ENCODE data around the gene SDK1. TPM values are rescaled to one million over a fixed set of nuclear protein-coding genes. Genes with fewer than 3 reads are reported as not detected.

Gene SDK1
- total RNA-seq, 1 donor from 2014 or later: 1.3 TPM

GRCh38 chr7:3501671-3502070, 200.6 kb downstream of the SDK1 start:
- Mint-ChIP-seq H3K36me3 (ENCODE audit: low read depth) (peaks cover 11% of the 10 kb centered on the region), H3K27me3 (peaks cover 14% of the 10 kb centered on the region), H3K9me3 (peaks cover 31% of the 10 kb centered on the region), H3K4me3 (no peak overlapping the region), H3K27ac (no peak overlapping the region), H3K4me1 (no peaks in the 10 kb centered on the region)
- POLR2A ChIA-PET: no interaction called here
- ATAC-seq (ENCODE audit: low read depth): no peak
- CTCF ChIA-PET: interaction anchor here (0.6 kb wide), 1 partner anchor 638 kb away, joined by 3 read pairs; no protein-coding TSS in a partner anchor
- DNase-seq: no peak
- intact Hi-C loops (cut with micrococcal nuclease): no loop called here
- no peak for TF ChIP-seq CTCF (IDR thresholded peaks at IDR 0.05)

- Mint-ChIP-seq H3K9me3 (peaks cover 39% of the 10 kb centered on the region), H3K4me3 (no peak overlapping the region), H3K36me3 (ENCODE audit: low read depth) (peaks cover 11% of the 10 kb centered on the region), H3K4me1 (no peaks in the 10 kb centered on the region), H3K27ac (no peak overlapping the region), H3K27me3 (peaks cover 12% of the 10 kb centered on the region)
- no peak for ATAC-seq (ENCODE audit: low read depth)
- TF ChIP-seq CTCF (IDR thresholded peaks at IDR 0.05): no peak
- ChIA-PET CTCF (no interaction called here), POLR2A (no interaction called here)
- intact Hi-C loops (cut with micrococcal nuclease): no loop called here
- DNase-seq: no peak
These were observed 203.3 kb downstream of the SDK1 start for GRCh38 chr7:3504384-3504783.

- intact Hi-C loops (cut with micrococcal nuclease): no loop called here
- Mint-ChIP-seq H3K4me3 (no peak overlapping the region), H3K4me1 (peaks cover 12% of the 10 kb centered on the region), H3K27me3 (peaks cover 11% of the 10 kb centered on the region), H3K9me3 (peaks cover 19% of the 10 kb centered on the region), H3K36me3 (ENCODE audit: low read depth) (peaks cover 1% of the 10 kb centered on the region), H3K27ac (no peak overlapping the region)
- DNase-seq (no peak), ATAC-seq (ENCODE audit: low read depth) (peak; percentile 56)
- ChIA-PET POLR2A (no interaction called here), CTCF (no interaction called here)
- TF ChIP-seq CTCF (IDR thresholded peaks at IDR 0.05): no peak
These were observed 209.3 kb downstream of the SDK1 start for GRCh38 chr7:3510101-3511020.

- Mint-ChIP-seq H3K27ac (no peak overlapping the region), H3K36me3 (ENCODE audit: low read depth) (no peaks in the 10 kb centered on the region), H3K9me3 (no peaks in the 10 kb centered on the region), H3K4me1 (no peaks in the 10 kb centered on the region), H3K27me3 (peaks cover 18% of the 10 kb centered on the region), H3K4me3 (no peak overlapping the region)
- DNase-seq: no peak
- POLR2A ChIA-PET: no interaction called here
- TF ChIP-seq CTCF (IDR thresholded peaks at IDR 0.05): no peak
- intact Hi-C loops (cut with micrococcal nuclease): no loop called here
- CTCF ChIA-PET: no interaction called here
- no peak for ATAC-seq (ENCODE audit: low read depth)
These were observed 216.3 kb downstream of the SDK1 start for GRCh38 chr7:3517344-3517743.

GRCh38 chr7:3518546-3518945, 217.5 kb downstream of the SDK1 start:
- Mint-ChIP-seq H3K4me1 (no peaks in the 10 kb centered on the region), H3K4me3 (no peak overlapping the region), H3K36me3 (ENCODE audit: low read depth) (no peaks in the 10 kb centered on the region), H3K27me3 (peaks cover 18% of the 10 kb centered on the region), H3K27ac (no peak overlapping the region), H3K9me3 (no peaks in the 10 kb centered on the region)
- DNase-seq (no peak), ATAC-seq (ENCODE audit: low read depth) (no peak)
- ChIA-PET POLR2A (no interaction called here), CTCF (no interaction called here)
- no peak for TF ChIP-seq CTCF (IDR thresholded peaks at IDR 0.05)
- intact Hi-C loops (cut with micrococcal nuclease): no loop called here

Measured in activated B cell treated with CpG ODN at 0.5 μM for 24 hours (primary cell).